ENCODE results near the gene PPP2R2C. TPM values are rescaled to one million over a fixed set of nuclear protein-coding genes. Genes with fewer than 3 reads are reported as not detected.

Gene PPP2R2C
- polyA plus RNA-seq, 1 of the 3 experiments (the other 2 are of a cell fraction) = 0.21 TPM

- Histone ChIP-seq H3K9me2 (no peaks in the 10 kb centered on the region), H3K4me2 (no peak overlapping the region), H3K36me3 (replicated peaks in 1 of 2; ENCODE audit: control insufficient read depth in 1 of 2, insufficient read depth in 2 of 2, low read length in 1 of 2) (no peaks in the 10 kb centered on the region), H4K20me1 (ENCODE audit: insufficient read depth) (no peaks in the 10 kb centered on the region), H2AFZ (ENCODE audit: low read depth) (no peak overlapping the region), H3K9ac (no peak overlapping the region), H3K27me3 (ENCODE audit: insufficient read depth) (no peaks in the 10 kb centered on the region), H3K79me2 (ENCODE audit: insufficient read depth) (no peaks in the 10 kb centered on the region), H3K9me3 (no peaks in the 10 kb centered on the region), H3K27ac (ENCODE audit: low read depth in 2 of 2, low read length in 1 of 2) (no peak overlapping the region), H3K4me1 (ENCODE audit: control insufficient read depth in 1 of 2, insufficient read depth in 2 of 2, low read depth in 1 of 2, low read length in 1 of 2) (peaks cover 0 to 8% of the 10 kb centered on the region in 2 experiments; a peak in 1 of 4 replicates), H3K4me3 (ENCODE audit: low read depth in 2 of 2, low read length in 1 of 2) (no peak overlapping the region), H3F3A (replicated peaks; ENCODE audit: insufficient read depth) (no peaks in the 10 kb centered on the region)
- 30% methylated on average over 9 of the region's 9 CpGs for WGBS (ENCODE audit: low lambda C conversion rate)
- POLR2A ChIA-PET = no interaction called here
- TF ChIP-seq TCF12 (IDR thresholded peaks at IDR 0.05) = no peak
- no peak for TF ChIP-seq ELF1 (IDR thresholded peaks at IDR 0.05)
- no peak for TF ChIP-seq RCOR1 (IDR thresholded peaks at IDR 0.05; ENCODE audit: low read length)
- TF ChIP-seq GATA2 (CRISPR knock-in tag; IDR thresholded peaks at IDR 0.05) = no peak
- no peak for TF ChIP-seq FOSL2 (IDR thresholded peaks at IDR 0.05; ENCODE audit: borderline replicate concordance, low read depth)
- no peak for TF ChIP-seq REST (IDR thresholded peaks at IDR 0.05; ENCODE audit: low read depth, low read length)
- no peak for TF ChIP-seq TEAD4 (IDR thresholded peaks at IDR 0.05; ENCODE audit: borderline replicate concordance, insufficient read depth)
- no peak for TF ChIP-seq FOXJ3 (CRISPR knock-in tag; IDR thresholded peaks at IDR 0.05)
- no peak for TF ChIP-seq JUND (IDR thresholded peaks at IDR 0.05)
- no peak for TF ChIP-seq EZH2phosphoT487 (IDR thresholded peaks at IDR 0.05; ENCODE audit: borderline replicate concordance, low read depth)
- no peak for TF ChIP-seq POLR2AphosphoS5 (IDR thresholded peaks at IDR 0.05; ENCODE audit: low read depth, low read length)
- no peak for TF ChIP-seq SIN3A (IDR thresholded peaks at IDR 0.05; ENCODE audit: borderline replicate concordance, low read depth, low read length)
- TF ChIP-seq MXI1 (IDR thresholded peaks at IDR 0.05; ENCODE audit: low read depth, low read length) = no peak
- peak; percentile 59 for DNase-seq
- CTCF ChIA-PET = interaction anchor here (0.6 to 1.7 kb wide), 3 partner anchors 163 to 1953 kb away, joined by 3 to 5 read pairs (median 3); no protein-coding TSS in a partner anchor
These were observed 88.5 kb downstream of the PPP2R2C start for GRCh38 chr4:6383929-6384328.

GRCh38 chr4:6383009-6383404 lies 89.4 kb downstream of the PPP2R2C start:
- Histone ChIP-seq H3K4me3 (ENCODE audit: low read depth in 2 of 2, low read length in 1 of 2) (no peak overlapping the region), H3K4me2 (no peak overlapping the region), H3K9me2 (no peaks in the 10 kb centered on the region), H4K20me1 (ENCODE audit: insufficient read depth) (no peaks in the 10 kb centered on the region), H3K9me3 (no peaks in the 10 kb centered on the region), H3K4me1 (ENCODE audit: control insufficient read depth in 1 of 2, insufficient read depth in 2 of 2, low read depth in 1 of 2, low read length in 1 of 2) (peaks cover 0 to 8% of the 10 kb centered on the region in 2 experiments; a peak in 1 of 4 replicates), H3K27ac (ENCODE audit: low read depth in 2 of 2, low read length in 1 of 2) (no peak overlapping the region), H3K27me3 (ENCODE audit: insufficient read depth) (no peaks in the 10 kb centered on the region), H3K79me2 (ENCODE audit: insufficient read depth) (no peaks in the 10 kb centered on the region), H3K36me3 (replicated peaks in 1 of 2; ENCODE audit: control insufficient read depth in 1 of 2, insufficient read depth in 2 of 2, low read length in 1 of 2) (no peaks in the 10 kb centered on the region), H3F3A (replicated peaks; ENCODE audit: insufficient read depth) (no peaks in the 10 kb centered on the region), H2AFZ (ENCODE audit: low read depth) (no peak overlapping the region), H3K9ac (no peak overlapping the region)
- no peak for TF ChIP-seq SMC3 (IDR thresholded peaks at IDR 0.05; ENCODE audit: low read depth, low read length)
- POLR2A ChIA-PET = no interaction called here
- CTCF ChIA-PET = no interaction called here
- WGBS (ENCODE audit: low lambda C conversion rate) = 52% methylated on average over 6 of the region's 10 CpGs
- no peak for DNase-seq

All from SK-N-SH (cell line).